OCI-LY7 (cell line): ENCODE measurements around the gene KCNIP4. TPM values are rescaled to one million over a fixed set of nuclear protein-coding genes. Genes with fewer than 3 reads are reported as not detected.

Experiments
- BruUV-seq: library from RNA; stranded (reverse); fragments of 400-500 nt; replicated peaks from 2 replicates; lab custom pipeline; 2021; lab: Mats Ljungman, UMichigan
- CTCF ChIA-PET: fragments of 300-600 bp; sonication (Branson Sonifier 250); formaldehyde crosslinking; loops from one replicate; lab custom pipeline; 2022; ENCODE audit warnings: antibody characterized with exemption; ENCODE audit not compliant: unreplicated experiment; lab: Charles Lee
- POLR2A ChIA-PET: fragments of 300-600 bp; sonication (Branson Sonifier 250); formaldehyde crosslinking; loops from one replicate; lab custom pipeline; 2022; ENCODE audit warnings: antibody characterized with exemption; lab: Charles Lee
- DNase-seq: peaks from one replicate; pipeline ENCODE4 v3.0.0-alpha.2; 2015; ENCODE audit warnings: low spot score
- H2AFZ ChIP-seq: fragments of 200-600 bp; sonication (generic), shearing (Covaris generic); 2 replicates; pipeline ENCODE4 v1.6.1; 2014; ENCODE audit warnings: mild to moderate bottlenecking, antibody characterized with exemption, low read length, moderate library complexity
- H3K27ac ChIP-seq: fragments of 200-600 bp; sonication (generic); 2 replicates; pipeline ENCODE4 v1.5.1; 2014; ENCODE audit warnings: mixed run types, low read depth, mild to moderate bottlenecking, moderate library complexity, low read length, inconsistent platforms; ENCODE audit not compliant: poor library complexity, severe bottlenecking
- H3K36me3 ChIP-seq: fragments of 200-600 bp; sonication (generic); 2 replicates; pipeline ENCODE4 v1.6.1; 2014; ENCODE audit warnings: mild to moderate bottlenecking, antibody characterized with exemption, low read length, moderate library complexity, mixed read lengths; ENCODE audit not compliant: insufficient read depth
- H3K4me1 ChIP-seq: fragments of 200-600 bp; sonication (generic); 2 replicates; pipeline ENCODE4 v1.5.1; 2014; ENCODE audit warnings: mild to moderate bottlenecking, low read length; ENCODE audit not compliant: insufficient read depth, poor library complexity, severe bottlenecking
- H3K4me2 ChIP-seq: fragments of 200-600 bp; sonication (generic); 2 replicates; pipeline ENCODE4 v1.6.1; 2014; ENCODE audit warnings: mild to moderate bottlenecking, low read length
- H3K4me3 ChIP-seq: fragments of 200-600 bp; sonication (generic); 2 replicates; pipeline ENCODE4 v1.5.1; 2014; ENCODE audit warnings: mild to moderate bottlenecking, low read depth, low read length; ENCODE audit not compliant: poor library complexity, severe bottlenecking
- H3K79me2 ChIP-seq: fragments of 200-600 bp; sonication (generic); 2 replicates; pipeline ENCODE4 v1.6.1; 2016; ENCODE audit warnings: low read depth, mild to moderate bottlenecking, low read length, moderate library complexity, mixed read lengths; ENCODE audit not compliant: insufficient read depth
- H3K9me2 ChIP-seq: fragments of 200-600 bp; sonication (generic); 2 replicates; pipeline ENCODE4 v1.6.1; 2016; ENCODE audit warnings: mild to moderate bottlenecking, low read length, mixed read lengths; ENCODE audit not compliant: insufficient read depth
- H3K9me3 ChIP-seq: fragments of 200-600 bp; sonication (generic); 2 replicates; pipeline ENCODE4 v1.6.1; 2014; ENCODE audit warnings: mild to moderate bottlenecking, mixed run types, low read length, mixed read lengths
- H4K20me1 ChIP-seq: fragments of 200-600 bp; sonication (generic); 2 replicates; pipeline ENCODE4 v1.6.1; 2014; ENCODE audit warnings: mild to moderate bottlenecking, antibody characterized with exemption, low read length, moderate library complexity, mixed read lengths; ENCODE audit not compliant: insufficient read depth
- EZH2phosphoT487 ChIP-seq: fragments of 200-600 bp; sonication (generic); IDR thresholded peaks from 2 replicates; pipeline ENCODE4 v1.6.1; 2018; ENCODE audit warnings: low read depth, borderline replicate concordance, mild to moderate bottlenecking, mixed run types, antibody characterized with exemption, low read length, moderate library complexity, mixed read lengths
- intact Hi-C: fragments of 100-400 bp; cut with micrococcal nuclease; formaldehyde crosslinking; loops from one replicate; pipeline ENCODE4 v1.10.0; 2022; ENCODE audit not compliant: unreplicated experiment
- total RNA-seq, 2 experiments: library from RNA; depleted of rRNA in 1 of 2; stranded (reverse); fragments of >200 nt in 1 of 2; shearing (Covaris generic) in 1 of 2; gene quantifications; 2 replicates each; pipeline ENCODE4 v1.2.3, GENCODE V29; 2014 to 2022
- TF ChIP-seq, protein P1 (sequence below): fragments of 200-600 bp; sonication (generic); conservative IDR thresholded peaks from 2 replicates; pipeline ENCODE4 v1.5.1; 2014; ENCODE audit warnings: mild to moderate bottlenecking, antibody characterized with exemption, low read length, moderate library complexity, mixed read lengths

The KCNIP4 gene
- total RNA-seq, 2 experiments from 2014 or later = not detected

DNA sequence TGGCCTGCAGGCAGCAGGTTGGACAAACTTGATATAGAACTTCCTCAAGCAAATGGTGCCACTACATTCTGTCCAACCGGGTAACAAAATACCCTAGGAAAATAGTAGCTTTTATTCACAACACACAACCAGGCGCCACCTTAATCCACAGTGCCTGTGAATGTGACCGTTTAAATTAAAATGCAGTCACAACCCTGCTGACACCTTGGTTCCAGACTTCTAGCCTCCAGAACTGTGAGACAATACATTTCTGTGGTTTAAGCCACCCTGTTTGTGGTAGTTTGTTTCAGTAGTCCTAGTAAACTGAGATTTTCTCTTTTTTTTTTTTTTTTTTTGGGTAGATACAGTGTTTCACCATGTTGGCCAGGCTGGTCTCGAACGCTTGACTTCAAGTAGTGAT lies 672.5 kb downstream of the KCNIP4 start:
- H3K9me2 ChIP-seq = no peaks in the 10 kb centered on the region
- no peak overlapping the region for H2AFZ ChIP-seq
- no peak overlapping the region for H3K27ac ChIP-seq
- no peak for DNase-seq
- H3K79me2 ChIP-seq = no peaks in the 10 kb centered on the region
- no peaks in the 10 kb centered on the region for H3K9me3 ChIP-seq
- no peaks in the 10 kb centered on the region for H3K36me3 ChIP-seq
- intact Hi-C loops = no loop called here
- no peaks in the 10 kb centered on the region for H3K4me1 ChIP-seq
- H4K20me1 ChIP-seq = no peaks in the 10 kb centered on the region
- H3K4me2 ChIP-seq = no peak overlapping the region
- CTCF ChIA-PET = no interaction called here
- TF ChIP-seq, protein P1, sequence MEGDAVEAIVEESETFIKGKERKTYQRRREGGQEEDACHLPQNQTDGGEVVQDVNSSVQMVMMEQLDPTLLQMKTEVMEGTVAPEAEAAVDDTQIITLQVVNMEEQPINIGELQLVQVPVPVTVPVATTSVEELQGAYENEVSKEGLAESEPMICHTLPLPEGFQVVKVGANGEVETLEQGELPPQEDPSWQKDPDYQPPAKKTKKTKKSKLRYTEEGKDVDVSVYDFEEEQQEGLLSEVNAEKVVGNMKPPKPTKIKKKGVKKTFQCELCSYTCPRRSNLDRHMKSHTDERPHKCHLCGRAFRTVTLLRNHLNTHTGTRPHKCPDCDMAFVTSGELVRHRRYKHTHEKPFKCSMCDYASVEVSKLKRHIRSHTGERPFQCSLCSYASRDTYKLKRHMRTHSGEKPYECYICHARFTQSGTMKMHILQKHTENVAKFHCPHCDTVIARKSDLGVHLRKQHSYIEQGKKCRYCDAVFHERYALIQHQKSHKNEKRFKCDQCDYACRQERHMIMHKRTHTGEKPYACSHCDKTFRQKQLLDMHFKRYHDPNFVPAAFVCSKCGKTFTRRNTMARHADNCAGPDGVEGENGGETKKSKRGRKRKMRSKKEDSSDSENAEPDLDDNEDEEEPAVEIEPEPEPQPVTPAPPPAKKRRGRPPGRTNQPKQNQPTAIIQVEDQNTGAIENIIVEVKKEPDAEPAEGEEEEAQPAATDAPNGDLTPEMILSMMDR = no peak
- no peak for TF ChIP-seq EZH2phosphoT487
- POLR2A ChIA-PET = interaction anchor here (0.7 kb wide), 2 partner anchors 103 to 762 kb away, joined by 3 to 8 read pairs; no protein-coding TSS in a partner anchor
- BruUV-seq = no TSS peak
- no peak overlapping the region for H3K4me3 ChIP-seq

DNA sequence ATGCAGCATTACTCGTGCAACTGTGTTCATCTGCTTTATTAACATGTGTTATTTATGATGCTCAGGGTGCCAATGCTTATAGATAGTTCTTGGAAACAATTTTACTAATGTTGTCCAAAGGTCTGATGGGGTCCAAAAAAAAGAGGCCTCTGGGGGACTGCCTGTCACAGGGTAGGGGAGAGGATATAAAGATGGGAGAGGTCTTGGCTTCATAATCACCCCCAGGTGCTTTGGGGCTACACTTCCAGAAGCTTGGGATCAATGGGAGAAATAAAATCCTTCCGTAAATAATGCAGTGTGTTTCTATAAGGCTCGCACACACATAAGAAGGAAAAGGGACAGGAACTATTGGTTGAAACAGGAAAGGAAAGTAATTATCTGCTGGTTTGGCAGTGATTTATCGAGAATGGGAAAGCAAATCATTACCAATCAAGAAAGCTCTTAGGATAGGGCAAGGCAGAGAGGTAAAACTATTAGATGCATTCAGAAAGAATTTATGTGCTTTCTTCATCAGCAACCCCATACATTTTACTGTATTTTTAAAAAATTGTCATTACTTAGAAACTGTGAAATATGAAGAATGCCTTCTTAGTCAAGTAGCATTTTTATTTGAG lies 677.0 kb downstream of the KCNIP4 start:
- Histone ChIP-seq H3K4me1 (no peaks in the 10 kb centered on the region), H4K20me1 (no peaks in the 10 kb centered on the region), H3K4me3 (no peak overlapping the region), H3K9me2 (no peaks in the 10 kb centered on the region), H3K27ac (no peak overlapping the region), H3K36me3 (no peaks in the 10 kb centered on the region), H3K4me2 (no peak overlapping the region), H3K9me3 (no peaks in the 10 kb centered on the region), H3K79me2 (no peaks in the 10 kb centered on the region), H2AFZ (no peak overlapping the region)
- CTCF ChIA-PET = no interaction called here
- POLR2A ChIA-PET = no interaction called here
- TF ChIP-seq EZH2phosphoT487 = no peak
- TF ChIP-seq, protein P1 = no peak
- intact Hi-C loops = no loop called here
- BruUV-seq = no TSS peak
- DNase-seq = no peak

DNA sequence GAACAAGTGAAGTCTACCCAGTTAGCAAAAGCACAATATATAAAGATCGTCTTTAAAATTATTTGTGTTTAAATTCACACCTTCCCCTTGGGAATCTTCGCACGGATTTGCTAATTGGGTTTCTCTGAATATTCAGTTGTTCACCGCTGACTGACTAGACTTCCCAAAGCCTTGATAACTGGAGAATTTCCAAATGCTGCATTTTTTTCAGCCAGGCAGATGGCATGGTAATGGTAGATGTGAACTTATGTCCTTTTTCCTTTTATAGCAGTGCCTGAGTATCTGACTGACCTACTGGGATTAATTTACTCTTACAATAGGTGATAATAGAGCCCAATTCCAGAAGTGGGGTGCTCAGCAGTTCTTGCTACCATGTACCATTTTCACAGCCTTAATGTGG lies 700.2 kb downstream of the KCNIP4 start:
- BruUV-seq = no TSS peak

More for the DNA sequence above, 700.2 kb downstream of the KCNIP4 start:
- Histone ChIP-seq H3K4me3 (no peak overlapping the region), H3K9me2 (no peaks in the 10 kb centered on the region), H2AFZ (no peak overlapping the region), H3K79me2 (no peaks in the 10 kb centered on the region), H3K27ac (no peak overlapping the region), H3K4me2 (no peak overlapping the region), H3K36me3 (no peaks in the 10 kb centered on the region), H4K20me1 (no peaks in the 10 kb centered on the region), H3K9me3 (no peaks in the 10 kb centered on the region), H3K4me1 (no peaks in the 10 kb centered on the region)
- no peak for DNase-seq
- TF ChIP-seq EZH2phosphoT487 = no peak
- TF ChIP-seq, protein P1 = no peak
- intact Hi-C loops = no loop called here
- CTCF ChIA-PET = no interaction called here
- POLR2A ChIA-PET = no interaction called here
